HPDE6-E6E7 (cell line): Measurements from ENCODE around the gene HHATL.

Source experiments
- DNase-seq: peaks from one replicate; pipeline ENCODE4 v3.0.0; 2011; ENCODE audit warnings: missing footprints; ENCODE audit errors: extremely low spot score

Gene HHATL

GRCh38 chr3:42652611-42653302, 49.8 kb downstream of the HHATL start:
- DNase-seq, result peak; percentile 58

- DNase-seq, result no peak
Measured at GRCh38 chr3:42652251-42652610, 50.4 kb downstream of the HHATL start.

- DNase-seq, result no peak
Measured at GRCh38 chr3:42651248-42652091, 51.1 kb downstream of the HHATL start.

- no peak for DNase-seq
Measured at GRCh38 chr3:42649783-42650182, 52.8 kb downstream of the HHATL start.

- no peak for DNase-seq
Measured at GRCh38 chr3:42649006-42649405, 53.6 kb downstream of the HHATL start.

GRCh38 chr3:42647821-42648459, 54.7 kb downstream of the HHATL start:
- no peak for DNase-seq
